NCI-H187 treated with DMSO at 0.1 percent for 48 hours (cell line): ENCODE measurements around the gene PRR15.

Experiments
- DNase-seq: peaks from one replicate; lab custom pipeline; 2025; lab: John Stamatoyannopoulos, UW

PRR15 gene

DNA sequence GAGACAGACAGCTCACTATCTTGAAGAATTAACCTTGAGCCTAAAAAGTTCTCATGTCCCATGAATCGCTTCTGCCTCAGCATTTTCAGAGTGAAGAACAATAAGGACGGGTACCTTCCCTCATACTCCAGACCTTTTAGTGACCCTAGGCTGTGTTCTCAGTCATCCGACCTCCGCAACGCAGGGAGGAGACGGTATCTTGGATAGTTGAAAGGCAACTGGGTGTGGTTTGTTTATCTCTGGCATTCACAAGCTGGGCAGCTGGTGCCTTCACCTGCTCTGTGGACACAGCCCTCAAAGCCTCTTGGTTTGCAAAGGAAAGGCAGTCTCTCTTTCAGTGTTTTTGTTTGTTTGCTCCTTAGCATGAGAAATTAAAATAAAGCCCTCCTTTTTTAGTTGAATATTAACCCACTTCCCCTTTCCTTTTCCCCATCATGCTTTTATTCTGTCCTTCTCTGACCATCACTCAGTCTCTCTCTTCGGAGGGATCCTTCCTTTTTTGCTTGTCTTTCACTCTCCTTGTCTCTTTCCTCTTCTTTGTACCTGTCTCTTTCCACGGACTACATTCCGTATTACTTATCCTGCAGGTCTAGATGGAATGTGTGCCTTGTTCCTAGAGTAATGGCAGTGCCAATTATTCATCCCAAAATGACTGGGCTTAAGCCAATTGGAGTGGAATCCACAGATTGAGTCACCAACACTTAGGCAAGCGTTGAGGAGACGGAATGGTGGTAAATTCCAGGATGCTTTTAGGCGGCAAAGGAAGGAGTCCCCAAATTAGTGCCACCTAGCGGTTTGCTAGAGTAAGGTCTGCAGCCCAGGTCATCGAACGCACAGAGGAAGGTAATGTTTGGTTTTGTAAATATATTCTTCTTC lies 45.8 kb downstream of the PRR15 start:
- DNase-seq = peak; percentile 29

DNA sequence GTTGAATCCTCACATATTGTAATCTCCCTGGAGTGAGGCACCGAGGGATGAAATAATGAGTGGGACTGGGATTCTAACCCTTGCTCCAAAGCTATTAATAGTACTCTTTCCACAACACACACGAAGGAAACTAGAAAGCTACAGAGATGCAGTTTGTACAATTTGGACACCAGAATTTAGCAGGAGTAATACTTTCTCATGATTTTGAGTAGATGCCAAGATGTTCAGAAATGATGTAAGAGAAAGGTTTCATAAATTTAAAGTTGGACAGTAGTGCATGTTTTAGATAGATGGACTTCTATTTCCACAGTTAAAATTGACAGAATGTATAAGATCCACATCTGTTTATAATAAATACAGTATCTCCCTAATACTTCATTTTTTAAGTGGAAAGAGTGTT lies 46.5 kb downstream of the PRR15 start:
- DNase-seq = no peak

GRCh38 chr7:29611941-29612544 lies 48.4 kb downstream of the PRR15 start:
- DNase-seq = no peak

GRCh38 chr7:29612596-29612995 lies 49.0 kb downstream of the PRR15 start:
- DNase-seq = no peak

- no peak for DNase-seq
Measured at GRCh38 chr7:29613100-29613499, 49.5 kb downstream of the PRR15 start.

DNA sequence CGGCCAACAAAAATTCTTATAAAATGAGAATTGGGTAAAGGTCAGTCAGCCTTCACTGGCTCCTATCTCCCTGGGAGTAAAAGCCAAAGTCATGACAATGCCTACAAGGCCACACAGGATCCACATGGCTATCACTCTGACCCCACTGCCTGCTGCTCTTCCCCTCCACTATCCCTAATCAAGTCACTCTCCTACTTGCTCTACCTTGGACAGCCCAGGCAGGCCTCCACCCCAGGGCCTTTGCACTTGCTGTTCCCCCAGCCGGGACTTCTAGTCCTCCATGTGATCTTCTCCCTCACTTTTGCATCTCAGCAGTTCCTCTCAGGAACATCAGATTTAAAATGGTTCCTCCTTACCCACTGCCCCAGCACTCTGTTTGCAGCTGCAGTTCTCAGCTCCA lies 50.6 kb downstream of the PRR15 start:
- no peak for DNase-seq
